Stimulated activated CD8-positive, alpha-beta memory T cell treated with anti-CD3 and anti-CD28 coated beads, Interleukin-15, amount 100 ng/mL, for 24 hours (primary cell): ENCODE data around the gene NES.

ENCODE experiments used
- DNase-seq: peaks from one replicate; pipeline ENCODE4 v3.0.0-alpha.2; 2020; ENCODE audit warnings: low read depth

NES gene

GRCh38 chr1:156676820-156677615, at the start of gene NES:
Gene NES (minus strand): TSS chr1:156677407. CDS start chr1:156677264, 143 bp downstream.
- no peak for DNase-seq

- no peak for DNase-seq
Observed at GRCh38 chr1:156726549-156727226, 49.5 kb upstream of the NES start.

- DNase-seq = peak; percentile 62
Observed at GRCh38 chr1:156725683-156726280, 48.6 kb upstream of the NES start.

- no peak for DNase-seq
Observed at GRCh38 chr1:156721535-156721934, 44.3 kb upstream of the NES start.

- DNase-seq = no peak
Observed at GRCh38 chr1:156721131-156721530, 43.9 kb upstream of the NES start.

GRCh38 chr1:156717351-156717750, 40.1 kb upstream of the NES start:
- no peak for DNase-seq

GRCh38 chr1:156714830-156715229, 37.6 kb upstream of the NES start:
- no peak for DNase-seq

- no peak for DNase-seq
Observed at GRCh38 chr1:156712626-156713025, 35.4 kb upstream of the NES start.

- DNase-seq = no peak
Observed at GRCh38 chr1:156711011-156711817, 34.0 kb upstream of the NES start.

GRCh38 chr1:156709757-156710489, 32.7 kb upstream of the NES start:
- DNase-seq = no peak

- no peak for DNase-seq
Observed at GRCh38 chr1:156709031-156709430, 31.8 kb upstream of the NES start.

GRCh38 chr1:156708218-156708661, 31.0 kb upstream of the NES start:
- DNase-seq = no peak

GRCh38 chr1:156707417-156708217, 30.4 kb upstream of the NES start:
- DNase-seq = no peak

GRCh38 chr1:156706657-156707416, 29.6 kb upstream of the NES start:
- no peak for DNase-seq

GRCh38 chr1:156705918-156706656, 28.9 kb upstream of the NES start:
- peak; percentile 57 for DNase-seq

GRCh38 chr1:156705321-156705917, 28.2 kb upstream of the NES start, which contains the start of gene CRABP2:
Gene CRABP2 (minus strand): TSS chr1:156705583. CDS start chr1:156705446, 137 bp downstream.
- no peak for DNase-seq

- no peak for DNase-seq
Observed at GRCh38 chr1:156704930-156705320, 27.7 kb upstream of the NES start.

GRCh38 chr1:156704166-156704711, 27.0 kb upstream of the NES start:
- no peak for DNase-seq
